ENCODE data around the gene ANKRD18A. TPM values are rescaled to one million over a fixed set of nuclear protein-coding genes. Genes with fewer than 3 reads are reported as not detected.

Gene ANKRD18A
- total RNA-seq, 1 experiment from 2014 or later, result 14.4 TPM

DNA sequence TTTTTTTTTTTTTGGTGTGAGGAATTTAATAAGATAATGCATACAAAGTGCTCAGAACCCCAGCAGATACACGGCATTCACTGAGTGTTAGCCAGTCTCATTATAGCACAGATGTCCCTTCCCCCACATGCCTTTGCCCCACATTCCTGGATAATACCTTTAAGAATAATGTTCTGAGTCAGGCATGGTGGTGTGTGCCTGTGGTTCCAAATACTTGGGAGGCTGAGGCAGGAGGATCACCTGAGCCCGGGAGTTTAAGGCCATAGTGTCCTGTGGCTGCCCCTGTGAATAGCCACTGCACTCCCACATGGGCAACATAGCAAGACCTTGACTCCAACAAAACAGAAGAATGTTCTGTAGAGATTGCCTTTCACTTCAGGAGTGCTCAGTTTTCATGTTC, 24.2 kb upstream of the ANKRD18A start:
- no peak overlapping the region for H3K27ac ChIP-seq (ENCODE audit: insufficient read length, low read depth, low read length)
- no peak overlapping the region for H2AFZ ChIP-seq (ENCODE audit: low read length)

More for the DNA sequence above, 24.2 kb upstream of the ANKRD18A start:
- no peak overlapping the region for H3K14ac ChIP-seq (ENCODE audit: insufficient read depth, low read length)
- no peak overlapping the region for H2BK12ac ChIP-seq (ENCODE audit: insufficient read length, low read depth, low read length)
- no peak overlapping the region for H4K8ac ChIP-seq (replicated peaks; ENCODE audit: insufficient read length, low read depth, low read length)
- no peak overlapping the region for H2AK5ac ChIP-seq (ENCODE audit: insufficient read length, low read length)
- H2BK120ac ChIP-seq (ENCODE audit: low read depth, low read length, poor library complexity, severe bottlenecking), result no peak overlapping the region
- Mint-ChIP-seq H3K4me3 (no peak overlapping the region), H3K27me3 (ENCODE audit: low read depth) (no peaks in the 10 kb centered on the region; the same call in 1 of the 2 replicates), H3K4me1 (peaks cover 15 to 19% of the 10 kb centered on the region in 2 experiments), H3K27ac (no peak overlapping the region), H3K9me3 (peaks cover 0 to 3% of the 10 kb centered on the region in 2 experiments; a peak in 2 of 5 replicates), H3K36me3 (ENCODE audit: insufficient read depth in 1 of 3, low read depth in 3 of 3) (no peaks in the 10 kb centered on the region; a peak in 1 of 7 replicates)
- no peak overlapping the region for H3T11ph ChIP-seq (ENCODE audit: low read length)
- no CpG with 5 or more reads among the region's 2 CpGs for WGBS (ENCODE audit: extremely low coverage, insufficient read length, low lambda C conversion rate)
- no peaks in the 10 kb centered on the region for H3K23me2 ChIP-seq (ENCODE audit: insufficient read length, low read depth, low read length, poor library complexity, severe bottlenecking)
- no peak overlapping the region for H4K5ac ChIP-seq (ENCODE audit: insufficient read length, low read depth, low read length)
- H3K79me2 ChIP-seq (ENCODE audit: insufficient read depth, low read length), result no peaks in the 10 kb centered on the region
- no peak overlapping the region for H2BK5ac ChIP-seq (ENCODE audit: insufficient read length, low read length)
- no peak overlapping the region for H3K9ac ChIP-seq (ENCODE audit: extremely low read depth, insufficient read length, low read length)
- no peaks in the 10 kb centered on the region for H3K27me3 ChIP-seq (ENCODE audit: insufficient read depth, low read length)
- H3K4me2 ChIP-seq (ENCODE audit: insufficient read depth, insufficient read length, low read length), result no peak overlapping the region
- no peak overlapping the region for H3K23ac ChIP-seq (ENCODE audit: insufficient read length, low read depth, low read length)
- no peak overlapping the region for H4K91ac ChIP-seq (ENCODE audit: insufficient read length, low read depth, low read length)
- no peaks in the 10 kb centered on the region for H4K20me1 ChIP-seq (ENCODE audit: control insufficient read depth, insufficient read depth, insufficient read length)
- no peak for DNase-seq
- H3K79me1 ChIP-seq (ENCODE audit: insufficient read depth, low read depth, low read length, poor library complexity, severe bottlenecking), result no peaks in the 10 kb centered on the region
- no peak overlapping the region for H2BK15ac ChIP-seq (ENCODE audit: low read depth, low read length)
- no peak overlapping the region for H3K4ac ChIP-seq (ENCODE audit: low read depth, low read length)
- no peaks in the 10 kb centered on the region; the same call in 1 of the 2 replicates for H3K4me1 ChIP-seq (ENCODE audit: insufficient read depth, low read length)
- H3K56ac ChIP-seq (ENCODE audit: insufficient read length, low read depth, low read length), result no peak overlapping the region
- no peak overlapping the region for H2BK20ac ChIP-seq (ENCODE audit: low read depth, low read length, poor library complexity, severe bottlenecking)
- H3K9me3 ChIP-seq (ENCODE audit: control insufficient read depth, low read depth, low read length), result no peaks in the 10 kb centered on the region
- H3K18ac ChIP-seq (ENCODE audit: insufficient read length, low read depth, low read length), result no peak overlapping the region
- TF ChIP-seq, protein P1, sequence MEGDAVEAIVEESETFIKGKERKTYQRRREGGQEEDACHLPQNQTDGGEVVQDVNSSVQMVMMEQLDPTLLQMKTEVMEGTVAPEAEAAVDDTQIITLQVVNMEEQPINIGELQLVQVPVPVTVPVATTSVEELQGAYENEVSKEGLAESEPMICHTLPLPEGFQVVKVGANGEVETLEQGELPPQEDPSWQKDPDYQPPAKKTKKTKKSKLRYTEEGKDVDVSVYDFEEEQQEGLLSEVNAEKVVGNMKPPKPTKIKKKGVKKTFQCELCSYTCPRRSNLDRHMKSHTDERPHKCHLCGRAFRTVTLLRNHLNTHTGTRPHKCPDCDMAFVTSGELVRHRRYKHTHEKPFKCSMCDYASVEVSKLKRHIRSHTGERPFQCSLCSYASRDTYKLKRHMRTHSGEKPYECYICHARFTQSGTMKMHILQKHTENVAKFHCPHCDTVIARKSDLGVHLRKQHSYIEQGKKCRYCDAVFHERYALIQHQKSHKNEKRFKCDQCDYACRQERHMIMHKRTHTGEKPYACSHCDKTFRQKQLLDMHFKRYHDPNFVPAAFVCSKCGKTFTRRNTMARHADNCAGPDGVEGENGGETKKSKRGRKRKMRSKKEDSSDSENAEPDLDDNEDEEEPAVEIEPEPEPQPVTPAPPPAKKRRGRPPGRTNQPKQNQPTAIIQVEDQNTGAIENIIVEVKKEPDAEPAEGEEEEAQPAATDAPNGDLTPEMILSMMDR (conservative IDR thresholded peaks at IDR 0.05), result no peak

Measured in H9 (cell line).